Memory B cell (primary cell): ENCODE results near the gene AKNA.

Experiments
- ATAC-seq: fragments of 150-1000 bp; cut with Tn5 transposase; 2 replicates; pipeline ENCODE4 v1.10.0; 2021; ENCODE audit warnings: low read depth, mild to moderate bottlenecking, moderate library complexity
- DNase-seq, 2 donors: peaks; one replicate each; pipeline ENCODE4 v3.0.0; 2022; ENCODE audit warnings: low spot score in 2 of 2
- H3K27ac Mint-ChIP-seq: one replicate; pipeline ENCODE4 v1.8.0; 2022; ENCODE audit warnings: mild to moderate bottlenecking, moderate library complexity, mixed read lengths
- H3K27me3 Mint-ChIP-seq: one replicate; pipeline ENCODE4 v1.8.0; 2022; ENCODE audit warnings: mixed read lengths
- H3K36me3 Mint-ChIP-seq: one replicate; pipeline ENCODE4 v1.8.0; 2022; ENCODE audit warnings: mild to moderate bottlenecking, mixed read lengths
- H3K4me1 Mint-ChIP-seq: one replicate; pipeline ENCODE4 v1.8.0; 2022; ENCODE audit warnings: mixed read lengths
- H3K4me3 Mint-ChIP-seq: one replicate; pipeline ENCODE4 v1.8.0; 2022; ENCODE audit warnings: mild to moderate bottlenecking, moderate library complexity, mixed read lengths
- H3K9me3 Mint-ChIP-seq: one replicate; pipeline ENCODE4 v1.8.0; 2022; ENCODE audit warnings: mixed read lengths

AKNA gene

DNA sequence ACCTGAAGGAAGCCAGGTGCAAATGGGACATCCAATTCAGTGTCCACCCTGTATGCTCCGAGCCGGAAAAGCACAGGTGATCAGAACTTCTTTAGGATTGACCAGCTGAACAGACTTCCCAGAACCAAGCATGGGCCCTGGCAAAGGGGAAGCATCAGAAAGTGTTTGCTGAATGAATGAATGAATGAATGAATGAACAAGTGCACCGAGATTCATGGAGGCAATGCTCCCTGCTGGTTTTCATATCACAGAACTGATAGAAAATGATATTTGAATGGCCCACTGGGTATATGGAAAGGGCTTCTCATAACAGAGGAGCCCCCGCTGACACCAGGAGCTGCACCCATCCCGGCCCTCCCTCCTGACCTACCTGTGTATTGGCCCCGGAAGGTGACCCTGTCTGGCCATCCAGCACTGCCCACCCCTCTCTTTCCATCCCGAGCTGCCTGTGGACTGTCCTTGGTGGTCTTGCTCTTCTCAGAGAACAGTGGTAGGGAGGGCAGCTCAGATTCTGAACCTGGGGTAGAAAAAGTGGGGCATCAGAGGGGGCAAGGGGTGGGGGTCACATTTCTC is 42.2 kb downstream of the AKNA start:
- Mint-ChIP-seq H3K36me3 (peaks cover 53% of the 10 kb centered on the region), H3K4me1 (peaks cover 41% of the 10 kb centered on the region), H3K4me3 (no peak overlapping the region), H3K27ac (peak overlapping the region; percentile 45), H3K27me3 (no peaks in the 10 kb centered on the region), H3K9me3 (no peaks in the 10 kb centered on the region)
- no peak for ATAC-seq
- DNase-seq = no peak

DNA sequence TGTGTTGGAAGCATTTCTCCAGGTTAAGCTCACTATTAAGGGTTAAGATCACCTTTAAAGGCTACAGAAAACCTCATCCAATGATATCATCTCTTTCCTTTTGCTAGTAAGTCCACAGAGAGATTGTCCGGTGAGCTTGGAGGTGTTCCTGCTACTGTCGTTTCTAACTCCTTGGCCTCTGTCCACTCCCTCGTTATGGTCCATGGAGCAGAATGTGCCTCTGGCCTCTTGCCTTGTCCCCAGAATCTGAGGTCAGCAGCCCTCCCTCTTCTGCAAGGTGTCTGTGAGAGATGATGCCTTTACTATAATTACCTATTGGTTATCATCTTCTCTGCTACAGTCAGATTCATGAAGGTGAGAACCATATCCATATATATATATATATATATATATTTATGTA is 43.1 kb downstream of the AKNA start:
- Mint-ChIP-seq H3K36me3 (peaks cover 50% of the 10 kb centered on the region), H3K9me3 (no peaks in the 10 kb centered on the region), H3K27me3 (no peaks in the 10 kb centered on the region), H3K27ac (peak overlapping the region; percentile 82), H3K4me1 (peaks cover 39% of the 10 kb centered on the region), H3K4me3 (no peak overlapping the region)
- no peak for ATAC-seq
- DNase-seq = no peak

GRCh38 chr9:114344188-114344566 is 43.6 kb downstream of the AKNA start:
- H3K4me1 Mint-ChIP-seq = peaks cover 34% of the 10 kb centered on the region
- peak overlapping the region; percentile 82 for H3K27ac Mint-ChIP-seq
- H3K9me3 Mint-ChIP-seq = no peaks in the 10 kb centered on the region
- no peak for ATAC-seq
- H3K4me3 Mint-ChIP-seq = no peak overlapping the region
- no peaks in the 10 kb centered on the region for H3K27me3 Mint-ChIP-seq
- H3K36me3 Mint-ChIP-seq = peaks cover 44% of the 10 kb centered on the region
- no peak for DNase-seq

DNA sequence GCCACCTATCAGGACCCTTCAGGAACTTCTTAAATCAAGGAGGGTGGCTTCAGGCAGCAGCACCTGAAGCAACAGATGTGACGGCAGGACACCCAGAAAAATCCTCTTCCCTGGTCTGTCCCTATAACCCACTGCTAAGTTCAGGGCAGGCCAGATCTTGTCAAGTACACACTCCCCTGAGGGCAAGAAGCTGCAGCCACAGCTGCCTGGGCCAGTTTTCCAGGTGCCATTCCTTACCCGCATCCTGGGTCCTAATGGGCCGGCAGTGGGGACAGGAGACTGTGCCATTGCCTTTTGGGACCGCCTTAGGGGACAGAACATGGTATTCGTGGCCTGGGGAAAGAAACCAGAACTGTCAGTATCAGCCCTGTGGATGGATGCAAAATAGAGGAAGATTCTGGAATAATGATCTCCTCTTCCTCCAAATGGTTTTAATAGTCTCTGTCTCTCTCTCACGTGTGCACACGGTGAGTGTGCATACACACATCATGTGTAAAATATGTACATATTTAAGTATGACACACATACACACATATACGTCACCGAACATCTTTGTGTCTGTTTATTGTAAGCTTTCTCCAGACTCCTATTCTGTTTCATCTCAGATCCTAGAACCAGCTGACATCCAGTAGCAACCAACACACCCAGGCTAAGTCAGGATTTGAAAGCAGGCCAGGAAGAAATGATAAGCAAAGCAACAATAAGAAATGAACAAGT is 44.2 kb downstream of the AKNA start:
- DNase-seq = no peak
- no peaks in the 10 kb centered on the region for H3K27me3 Mint-ChIP-seq
- no peak for ATAC-seq
- no peaks in the 10 kb centered on the region for H3K9me3 Mint-ChIP-seq
- H3K4me3 Mint-ChIP-seq = no peak overlapping the region
- H3K36me3 Mint-ChIP-seq = peaks cover 43% of the 10 kb centered on the region
- peaks cover 30% of the 10 kb centered on the region for H3K4me1 Mint-ChIP-seq
- peak overlapping the region; percentile 82 for H3K27ac Mint-ChIP-seq

GRCh38 chr9:114342755-114343440 is 44.9 kb downstream of the AKNA start:
- Mint-ChIP-seq H3K27me3 (no peaks in the 10 kb centered on the region), H3K36me3 (peaks cover 41% of the 10 kb centered on the region), H3K9me3 (no peaks in the 10 kb centered on the region), H3K4me3 (no peak overlapping the region), H3K27ac (peak overlapping the region; percentile 31), H3K4me1 (peaks cover 25% of the 10 kb centered on the region)
- DNase-seq (no peak), ATAC-seq (no peak)

GRCh38 chr9:114341991-114342390 is 45.8 kb downstream of the AKNA start:
- Mint-ChIP-seq H3K27ac (no peak overlapping the region), H3K27me3 (no peaks in the 10 kb centered on the region), H3K36me3 (peaks cover 43% of the 10 kb centered on the region)

DNA sequence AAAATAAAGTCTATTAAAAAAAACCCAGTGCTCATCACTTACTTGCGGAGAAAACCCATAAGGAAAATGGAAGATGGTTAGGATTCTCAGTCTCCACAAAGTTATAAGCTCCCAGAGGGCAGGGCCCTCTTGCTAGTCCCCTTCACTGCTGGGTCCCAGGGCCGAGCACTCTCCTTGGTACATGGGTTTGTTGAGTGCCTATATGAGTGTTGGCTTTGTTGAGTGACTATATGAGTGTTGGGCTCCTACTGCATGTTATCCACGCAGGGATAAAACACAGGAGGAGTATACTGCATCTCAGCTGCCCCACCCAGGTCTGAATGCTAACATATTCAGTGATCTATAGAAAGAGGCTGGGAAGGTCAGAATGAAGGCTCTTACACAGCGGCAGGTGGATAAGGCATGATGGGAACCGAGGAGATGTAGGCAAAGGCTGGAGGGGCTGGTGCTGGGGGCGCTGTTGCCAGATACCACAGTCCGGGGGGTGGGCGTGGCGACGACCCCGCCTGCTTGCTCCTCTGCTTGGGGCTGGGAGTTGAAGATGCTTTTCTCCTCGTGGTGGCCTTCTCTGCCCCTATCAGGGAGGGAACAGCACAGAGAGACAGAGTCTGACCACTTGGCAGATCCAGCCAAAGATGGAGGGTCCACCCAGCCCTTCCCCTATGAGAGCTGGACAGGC is 46.5 kb downstream of the AKNA start:
- no peaks in the 10 kb centered on the region for H3K27me3 Mint-ChIP-seq
- ATAC-seq (no peak), DNase-seq (no peak)
- H3K4me3 Mint-ChIP-seq = no peak overlapping the region
- peak overlapping the region; percentile 54 for H3K27ac Mint-ChIP-seq
- H3K36me3 Mint-ChIP-seq = peaks cover 41% of the 10 kb centered on the region
- H3K9me3 Mint-ChIP-seq = no peaks in the 10 kb centered on the region
- H3K4me1 Mint-ChIP-seq = peaks cover 25% of the 10 kb centered on the region

More at GRCh38 chr9:114341991-114342390, 45.8 kb downstream of the AKNA start:
- ATAC-seq (no peak), DNase-seq (no peak)
- no peak overlapping the region for H3K4me3 Mint-ChIP-seq
- H3K9me3 Mint-ChIP-seq = no peaks in the 10 kb centered on the region
- peaks cover 25% of the 10 kb centered on the region for H3K4me1 Mint-ChIP-seq

GRCh38 chr9:114339130-114339908 is 48.5 kb downstream of the AKNA start:
- DNase-seq (peak; percentile 65 to 66), ATAC-seq (peak; percentile 78)
- Mint-ChIP-seq H3K4me1 (peaks cover 22% of the 10 kb centered on the region), H3K4me3 (no peak overlapping the region), H3K9me3 (no peaks in the 10 kb centered on the region), H3K27ac (peak overlapping the region; percentile 89), H3K36me3 (peaks cover 40% of the 10 kb centered on the region), H3K27me3 (no peaks in the 10 kb centered on the region)

- Mint-ChIP-seq H3K9me3 (no peaks in the 10 kb centered on the region), H3K36me3 (peaks cover 32% of the 10 kb centered on the region), H3K27ac (no peak overlapping the region), H3K4me1 (peaks cover 19% of the 10 kb centered on the region), H3K4me3 (no peak overlapping the region), H3K27me3 (no peaks in the 10 kb centered on the region)
- DNase-seq = no peak
- ATAC-seq = no peak
Observed at GRCh38 chr9:114338187-114338586, 49.6 kb downstream of the AKNA start.

DNA sequence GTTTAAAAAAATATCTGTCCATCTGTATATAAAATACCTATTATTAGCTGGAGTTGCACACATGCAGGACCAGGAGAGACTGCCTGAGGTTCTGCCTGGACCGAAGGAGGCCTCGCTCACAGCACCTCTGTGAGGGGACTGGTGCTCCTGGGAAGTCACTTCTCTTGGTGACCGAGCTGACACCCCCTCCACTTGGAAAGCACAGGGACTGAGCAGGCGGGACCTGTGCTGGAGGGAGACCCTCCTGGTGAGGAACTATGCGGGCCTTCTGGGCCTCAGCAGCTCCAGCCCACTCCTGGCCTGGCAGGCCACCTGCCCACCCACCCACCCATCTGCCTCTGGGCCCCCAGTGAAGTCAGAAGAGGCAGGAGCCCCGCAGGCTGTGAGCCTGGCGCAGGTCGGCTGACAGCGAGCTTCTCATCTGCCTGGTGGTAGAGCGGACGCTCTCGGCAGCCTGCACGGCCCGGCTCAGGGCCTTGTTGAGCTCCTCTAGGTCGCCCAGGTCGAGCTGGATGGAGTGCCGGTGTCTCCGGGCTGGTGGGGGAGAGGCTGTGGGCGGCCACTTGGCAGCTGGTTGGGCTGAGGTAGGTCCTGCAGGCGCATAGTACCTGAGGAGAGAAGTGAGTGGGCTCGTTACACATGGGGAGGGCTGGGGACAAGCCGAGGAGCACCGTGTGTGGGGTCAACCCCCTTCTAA is 50.9 kb downstream of the AKNA start:
- H3K9me3 Mint-ChIP-seq = no peaks in the 10 kb centered on the region
- DNase-seq = no peak
- H3K4me1 Mint-ChIP-seq = peaks cover 17% of the 10 kb centered on the region
- no peaks in the 10 kb centered on the region for H3K27me3 Mint-ChIP-seq
- H3K27ac Mint-ChIP-seq = no peak overlapping the region
- no peak overlapping the region for H3K4me3 Mint-ChIP-seq
- no peak for ATAC-seq
- H3K36me3 Mint-ChIP-seq = peaks cover 26% of the 10 kb centered on the region

DNA sequence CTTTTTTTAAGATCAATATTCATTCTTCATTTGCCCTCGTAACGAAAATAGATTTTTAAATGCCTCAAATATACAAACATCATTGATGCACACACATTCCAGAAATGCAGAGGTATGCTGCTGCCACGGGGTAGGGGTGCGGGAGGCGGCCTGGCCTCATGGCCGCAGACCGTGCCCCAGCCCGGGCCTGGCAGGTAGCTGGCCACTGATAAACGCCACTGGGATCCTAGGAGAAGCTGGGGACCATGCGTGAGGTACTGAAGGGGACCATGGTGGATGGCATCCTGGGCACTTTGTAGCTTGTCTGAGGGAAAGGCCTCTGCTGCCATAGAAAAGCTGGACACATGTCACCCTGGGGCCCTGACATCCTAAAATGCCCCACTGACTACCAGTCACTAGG is 51.6 kb downstream of the AKNA start:
- Mint-ChIP-seq H3K4me3 (no peak overlapping the region), H3K9me3 (no peaks in the 10 kb centered on the region), H3K27ac (peak overlapping the region; percentile 53), H3K27me3 (no peaks in the 10 kb centered on the region), H3K36me3 (peaks cover 21% of the 10 kb centered on the region), H3K4me1 (peaks cover 15% of the 10 kb centered on the region)
- ATAC-seq (no peak), DNase-seq (no peak)

GRCh38 chr9:114335745-114336144 is 52.0 kb downstream of the AKNA start:
- H3K4me1 Mint-ChIP-seq = peaks cover 14% of the 10 kb centered on the region
- peak overlapping the region; percentile 53 for H3K27ac Mint-ChIP-seq

DNA sequence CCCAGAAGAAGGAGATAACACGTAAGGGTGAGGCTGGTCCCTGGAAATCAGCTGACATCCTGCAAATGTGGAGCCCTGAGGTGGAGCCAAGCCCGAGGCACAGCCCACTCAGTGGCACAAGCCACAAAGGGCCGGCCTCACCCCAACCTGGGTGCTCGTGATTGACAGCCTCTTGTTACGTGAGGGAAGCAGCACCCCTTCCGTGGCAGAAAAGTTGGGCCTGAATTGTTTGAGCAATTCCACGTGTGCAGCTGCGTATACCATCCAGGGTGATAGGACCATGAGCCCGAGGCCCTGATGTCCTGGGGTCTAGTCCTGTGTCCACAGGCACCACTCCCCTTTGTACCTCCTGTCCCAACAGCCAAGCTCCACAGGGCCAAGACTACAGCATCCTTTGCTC is 53.3 kb downstream of the AKNA start:
- no peak overlapping the region for H3K4me3 Mint-ChIP-seq
- H3K4me1 Mint-ChIP-seq = peaks cover 9% of the 10 kb centered on the region
- H3K36me3 Mint-ChIP-seq = peaks cover 15% of the 10 kb centered on the region
- H3K27ac Mint-ChIP-seq = peak overlapping the region; percentile 51
- no peaks in the 10 kb centered on the region for H3K27me3 Mint-ChIP-seq
- DNase-seq (no peak), ATAC-seq (no peak)
- no peaks in the 10 kb centered on the region for H3K9me3 Mint-ChIP-seq

More at GRCh38 chr9:114335745-114336144, 52.0 kb downstream of the AKNA start:
- ATAC-seq (no peak), DNase-seq (no peak)
- Mint-ChIP-seq H3K36me3 (peaks cover 21% of the 10 kb centered on the region), H3K27me3 (no peaks in the 10 kb centered on the region), H3K4me3 (no peak overlapping the region), H3K9me3 (no peaks in the 10 kb centered on the region)
